Right lung (tissue), 5 donors: ENCODE measurements around the gene SYTL3. TPM values are rescaled to one million over a fixed set of nuclear protein-coding genes. Genes with fewer than 3 reads are reported as not detected.

Source experiments
- DNase-seq, 2 donors: peaks; one replicate each; pipeline ENCODE4 v3.0.0-alpha.2; 2013
- polyA plus RNA-seq, 5 donors: library from polyadenylated mRNA; unstranded; fragments of 120-200 nt; gene quantifications; one replicate each; pipeline versions ENCODE4 v1.2.1 to v1.2.3, GENCODE V29; 2013; ENCODE audit warnings: inconsistent platforms in 1 of 5, low replicate concordance in 1 of 5; ENCODE audit not compliant: insufficient read length in 5 of 5, insufficient read depth in 1 of 5

Gene SYTL3
- polyA plus RNA-seq, 5 donors, result 6.6 to 10.5 (median 8.4) TPM

- DNase-seq, result no peak
Observed at GRCh38 chr6:158793432-158793831, 143.6 kb downstream of the SYTL3 start.

GRCh38 chr6:158795516-158795915, 145.7 kb downstream of the SYTL3 start:
- no peak for DNase-seq

- DNase-seq, result no peak
Observed at GRCh38 chr6:158796353-158796752, 146.5 kb downstream of the SYTL3 start.

GRCh38 chr6:158797331-158798310, 147.8 kb downstream of the SYTL3 start:
- DNase-seq, result no peak

GRCh38 chr6:158798311-158798710, 148.5 kb downstream of the SYTL3 start:
- no peak for DNase-seq

GRCh38 chr6:158799051-158799792, 149.4 kb downstream of the SYTL3 start:
- no peak for DNase-seq

- no peak for DNase-seq
Observed at GRCh38 chr6:158801655-158802294, 151.9 kb downstream of the SYTL3 start.

GRCh38 chr6:158803733-158804143, 153.9 kb downstream of the SYTL3 start:
- no peak for DNase-seq

GRCh38 chr6:158804207-158804606, 154.4 kb downstream of the SYTL3 start:
- no peak for DNase-seq

GRCh38 chr6:158805698-158806377, 156.0 kb downstream of the SYTL3 start:
- DNase-seq, result no peak

GRCh38 chr6:158807515-158808441, 157.9 kb downstream of the SYTL3 start:
- DNase-seq, result no peak

GRCh38 chr6:158808442-158808833, 158.6 kb downstream of the SYTL3 start:
- no peak for DNase-seq

GRCh38 chr6:158808941-158809678, 159.3 kb downstream of the SYTL3 start:
- DNase-seq, result no peak

GRCh38 chr6:158810155-158811095, 160.6 kb downstream of the SYTL3 start:
- DNase-seq, result no peak

GRCh38 chr6:158812611-158813010, 162.8 kb downstream of the SYTL3 start:
- no peak for DNase-seq

GRCh38 chr6:158813032-158813431, 163.2 kb downstream of the SYTL3 start:
- no peak for DNase-seq
